SU-DHL-6 (cell line): ENCODE results near the gene ZNF341.

Experiments
- EZH2phosphoT487 ChIP-seq: fragments of 200-600 bp; sonication (generic), shearing (Covaris generic); conservative IDR thresholded peaks from 2 replicates; pipeline ENCODE4 v1.6.1; 2018; ENCODE audit warnings: mild to moderate bottlenecking, antibody characterized with exemption, low read length, moderate library complexity, mixed read lengths
- TF ChIP-seq, protein P1 (sequence below): fragments of 200-600 bp; sonication (generic); IDR thresholded peaks from one replicate; pipeline ENCODE4 v1.5.1; 2017; ENCODE audit warnings: antibody characterized with exemption, mild to moderate bottlenecking, low read length, moderate library complexity; ENCODE audit not compliant: insufficient read depth, poor library complexity, severe bottlenecking

GRCh38 chr20:33729101-33729500, 2.7 kb upstream of the ZNF341 start:
- TF ChIP-seq, protein P1, sequence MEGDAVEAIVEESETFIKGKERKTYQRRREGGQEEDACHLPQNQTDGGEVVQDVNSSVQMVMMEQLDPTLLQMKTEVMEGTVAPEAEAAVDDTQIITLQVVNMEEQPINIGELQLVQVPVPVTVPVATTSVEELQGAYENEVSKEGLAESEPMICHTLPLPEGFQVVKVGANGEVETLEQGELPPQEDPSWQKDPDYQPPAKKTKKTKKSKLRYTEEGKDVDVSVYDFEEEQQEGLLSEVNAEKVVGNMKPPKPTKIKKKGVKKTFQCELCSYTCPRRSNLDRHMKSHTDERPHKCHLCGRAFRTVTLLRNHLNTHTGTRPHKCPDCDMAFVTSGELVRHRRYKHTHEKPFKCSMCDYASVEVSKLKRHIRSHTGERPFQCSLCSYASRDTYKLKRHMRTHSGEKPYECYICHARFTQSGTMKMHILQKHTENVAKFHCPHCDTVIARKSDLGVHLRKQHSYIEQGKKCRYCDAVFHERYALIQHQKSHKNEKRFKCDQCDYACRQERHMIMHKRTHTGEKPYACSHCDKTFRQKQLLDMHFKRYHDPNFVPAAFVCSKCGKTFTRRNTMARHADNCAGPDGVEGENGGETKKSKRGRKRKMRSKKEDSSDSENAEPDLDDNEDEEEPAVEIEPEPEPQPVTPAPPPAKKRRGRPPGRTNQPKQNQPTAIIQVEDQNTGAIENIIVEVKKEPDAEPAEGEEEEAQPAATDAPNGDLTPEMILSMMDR = no peak
- TF ChIP-seq EZH2phosphoT487 = no peak
